Coronary artery (tissue), 2 donors: ENCODE measurements around the gene GJA3.

Source experiments
- DNase-seq: peaks from one replicate; pipeline ENCODE4 v3.0.0-alpha.2; 2017; ENCODE audit warnings: low spot score
- H3K27ac ChIP-seq, 2 donors: fragments of 200-600 bp; sonication (generic); one replicate each; pipeline ENCODE4 v1.5.1; 2016 to 2019
- H3K4me3 ChIP-seq: fragments of 200-600 bp; sonication (generic); 2 replicates; pipeline ENCODE4 v1.5.1; 2016; ENCODE audit warnings: mild to moderate bottlenecking, moderate library complexity
- TF ChIP-seq, protein P1 (sequence below): fragments of 200-600 bp; sonication (generic); IDR thresholded peaks from one replicate; pipeline ENCODE4 v1.5.1; 2019; ENCODE audit warnings: antibody characterized with exemption

The GJA3 gene

DNA sequence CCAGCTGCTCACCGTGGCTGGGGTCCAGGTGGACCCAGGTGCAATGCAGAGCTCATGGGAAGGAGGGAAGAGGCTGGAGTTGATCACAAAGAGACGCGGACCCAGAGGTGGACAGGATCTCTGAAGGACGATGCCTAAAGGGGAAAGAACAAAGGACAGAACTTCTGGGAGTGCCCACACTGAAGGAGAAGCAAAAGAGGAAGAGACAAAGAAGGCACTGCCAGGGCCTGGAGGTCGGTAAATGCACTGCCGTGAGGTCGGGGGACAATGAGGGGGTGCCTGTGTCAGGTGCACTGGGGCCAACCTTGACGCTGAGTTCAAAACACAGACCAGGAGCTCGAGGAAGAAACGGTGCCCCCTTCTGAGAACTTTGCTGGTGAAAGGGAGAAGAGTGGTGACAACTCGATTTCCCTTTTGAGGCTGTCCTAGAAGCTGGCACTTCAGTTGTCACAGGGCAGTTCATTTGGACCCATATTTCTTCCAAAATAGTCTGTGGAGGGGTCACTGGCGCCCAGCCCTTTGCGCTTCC is 55.6 kb downstream of the GJA3 start:
- Histone ChIP-seq H3K4me3 (no peak overlapping the region), H3K27ac (no peak overlapping the region)
- TF ChIP-seq, protein P1, sequence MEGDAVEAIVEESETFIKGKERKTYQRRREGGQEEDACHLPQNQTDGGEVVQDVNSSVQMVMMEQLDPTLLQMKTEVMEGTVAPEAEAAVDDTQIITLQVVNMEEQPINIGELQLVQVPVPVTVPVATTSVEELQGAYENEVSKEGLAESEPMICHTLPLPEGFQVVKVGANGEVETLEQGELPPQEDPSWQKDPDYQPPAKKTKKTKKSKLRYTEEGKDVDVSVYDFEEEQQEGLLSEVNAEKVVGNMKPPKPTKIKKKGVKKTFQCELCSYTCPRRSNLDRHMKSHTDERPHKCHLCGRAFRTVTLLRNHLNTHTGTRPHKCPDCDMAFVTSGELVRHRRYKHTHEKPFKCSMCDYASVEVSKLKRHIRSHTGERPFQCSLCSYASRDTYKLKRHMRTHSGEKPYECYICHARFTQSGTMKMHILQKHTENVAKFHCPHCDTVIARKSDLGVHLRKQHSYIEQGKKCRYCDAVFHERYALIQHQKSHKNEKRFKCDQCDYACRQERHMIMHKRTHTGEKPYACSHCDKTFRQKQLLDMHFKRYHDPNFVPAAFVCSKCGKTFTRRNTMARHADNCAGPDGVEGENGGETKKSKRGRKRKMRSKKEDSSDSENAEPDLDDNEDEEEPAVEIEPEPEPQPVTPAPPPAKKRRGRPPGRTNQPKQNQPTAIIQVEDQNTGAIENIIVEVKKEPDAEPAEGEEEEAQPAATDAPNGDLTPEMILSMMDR = no peak
- DNase-seq = no peak

GRCh38 chr13:20102525-20103180 is 58.2 kb downstream of the GJA3 start:
- H3K4me3 ChIP-seq = no peak overlapping the region
- no peak overlapping the region for H3K27ac ChIP-seq
- TF ChIP-seq, protein P1 = no peak
- DNase-seq = no peak

- TF ChIP-seq, protein P1 = no peak
- DNase-seq = no peak
- no peak overlapping the region for H3K4me3 ChIP-seq
- no peak overlapping the region for H3K27ac ChIP-seq
Measured at GRCh38 chr13:20101467-20102316, 59.2 kb downstream of the GJA3 start.

- Histone ChIP-seq H3K27ac (no peak overlapping the region), H3K4me3 (no peak overlapping the region)
- no peak for DNase-seq
- TF ChIP-seq, protein P1 = no peak
Measured at GRCh38 chr13:20099319-20099718, 61.5 kb downstream of the GJA3 start.

DNA sequence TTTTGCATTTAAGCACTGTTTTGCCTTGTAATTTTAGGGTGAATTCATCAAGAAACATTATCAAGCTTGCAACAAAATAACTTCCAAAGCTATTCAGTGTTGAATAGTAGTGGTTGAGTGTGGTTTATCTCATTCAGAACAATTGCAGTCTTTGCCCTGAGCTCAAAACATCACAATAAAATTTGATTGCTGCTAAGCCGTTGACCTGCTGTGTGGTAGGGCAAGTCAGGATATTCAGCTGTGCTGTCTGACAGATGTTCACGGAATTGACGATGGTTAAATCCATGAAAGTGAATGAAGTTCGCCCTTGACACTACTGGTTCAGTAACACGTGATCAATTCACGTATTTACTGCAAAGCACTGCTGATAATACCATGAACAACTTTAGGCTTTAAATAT is 66.9 kb downstream of the GJA3 start:
- Histone ChIP-seq H3K27ac (no peak overlapping the region), H3K4me3 (no peak overlapping the region)
- DNase-seq = no peak
- TF ChIP-seq, protein P1 = no peak

- H3K27ac ChIP-seq = no peak overlapping the region
- DNase-seq = no peak
- H3K4me3 ChIP-seq = no peak overlapping the region
- TF ChIP-seq, protein P1 = no peak
Measured at GRCh38 chr13:20090349-20090748, 70.5 kb downstream of the GJA3 start.
